ENCODE data around the gene GFRA1.

The GFRA1 gene

GRCh38 chr10:116121640-116122525 lies 151.1 kb downstream of the GFRA1 start:
- no peak for DNase-seq

DNA sequence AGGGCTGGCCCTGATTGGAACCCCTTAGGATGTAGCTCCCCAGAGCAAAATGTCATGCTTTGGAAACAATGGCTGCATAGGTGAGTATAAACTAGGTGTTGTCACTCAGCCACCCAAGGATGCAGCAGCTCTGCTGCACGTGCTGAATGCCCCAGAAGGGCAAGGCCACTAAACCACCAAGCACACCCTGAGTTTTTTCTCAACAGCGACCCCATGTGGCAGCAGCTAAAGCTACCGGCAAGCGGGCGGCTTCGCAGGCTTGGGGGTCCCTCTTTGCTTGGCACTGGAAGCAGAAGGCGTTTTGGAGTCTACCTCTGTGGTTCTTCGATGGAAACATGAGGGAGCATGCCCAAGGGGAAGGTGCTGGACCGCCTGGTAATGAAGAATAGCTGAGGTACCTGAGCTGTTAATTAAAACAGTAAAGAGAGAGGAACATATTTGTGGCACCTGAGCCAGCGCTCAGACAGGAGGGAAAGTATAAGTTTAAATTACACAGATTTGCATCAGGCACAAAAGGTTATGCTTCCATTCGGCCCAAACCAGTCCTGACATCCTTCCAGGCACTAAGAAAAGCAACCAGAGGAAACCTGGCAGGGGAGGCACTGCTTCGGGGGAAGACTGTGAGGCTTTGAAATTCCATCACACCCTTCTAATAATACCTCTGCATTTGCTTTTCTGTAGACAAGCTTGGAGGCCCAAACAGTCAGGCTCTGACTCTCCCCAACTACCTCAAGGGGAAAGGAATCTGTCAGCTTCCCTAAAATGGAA lies 152.1 kb downstream of the GFRA1 start:
- DNase-seq, result no peak

GRCh38 chr10:116118847-116119246 lies 154.2 kb downstream of the GFRA1 start:
- no peak for DNase-seq

DNA sequence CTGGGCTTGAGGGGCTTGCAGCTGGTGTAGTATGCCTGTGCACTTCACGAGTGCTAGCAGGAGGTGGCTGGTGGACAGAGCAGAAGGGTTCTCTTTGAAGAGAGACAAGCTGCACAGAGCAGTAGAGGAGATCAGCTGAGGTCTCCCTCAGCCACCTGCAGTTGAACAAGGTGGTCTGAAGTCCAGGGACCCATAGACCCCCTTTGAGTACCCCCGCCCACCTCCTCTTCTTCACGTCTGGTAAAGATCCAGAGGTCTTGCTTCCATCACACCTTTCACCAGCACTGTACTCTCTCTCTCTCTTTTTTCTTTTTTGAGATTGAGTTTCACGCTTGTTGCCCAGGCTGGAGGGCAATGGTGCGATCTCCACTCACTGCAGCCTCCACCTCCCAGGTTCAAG lies 157.2 kb downstream of the GFRA1 start:
- no peak for DNase-seq

- DNase-seq, result no peak
Observed at GRCh38 chr10:116115036-116115641, 157.9 kb downstream of the GFRA1 start.

- DNase-seq, result no peak
Observed at GRCh38 chr10:116113721-116114501, 159.1 kb downstream of the GFRA1 start.

DNA sequence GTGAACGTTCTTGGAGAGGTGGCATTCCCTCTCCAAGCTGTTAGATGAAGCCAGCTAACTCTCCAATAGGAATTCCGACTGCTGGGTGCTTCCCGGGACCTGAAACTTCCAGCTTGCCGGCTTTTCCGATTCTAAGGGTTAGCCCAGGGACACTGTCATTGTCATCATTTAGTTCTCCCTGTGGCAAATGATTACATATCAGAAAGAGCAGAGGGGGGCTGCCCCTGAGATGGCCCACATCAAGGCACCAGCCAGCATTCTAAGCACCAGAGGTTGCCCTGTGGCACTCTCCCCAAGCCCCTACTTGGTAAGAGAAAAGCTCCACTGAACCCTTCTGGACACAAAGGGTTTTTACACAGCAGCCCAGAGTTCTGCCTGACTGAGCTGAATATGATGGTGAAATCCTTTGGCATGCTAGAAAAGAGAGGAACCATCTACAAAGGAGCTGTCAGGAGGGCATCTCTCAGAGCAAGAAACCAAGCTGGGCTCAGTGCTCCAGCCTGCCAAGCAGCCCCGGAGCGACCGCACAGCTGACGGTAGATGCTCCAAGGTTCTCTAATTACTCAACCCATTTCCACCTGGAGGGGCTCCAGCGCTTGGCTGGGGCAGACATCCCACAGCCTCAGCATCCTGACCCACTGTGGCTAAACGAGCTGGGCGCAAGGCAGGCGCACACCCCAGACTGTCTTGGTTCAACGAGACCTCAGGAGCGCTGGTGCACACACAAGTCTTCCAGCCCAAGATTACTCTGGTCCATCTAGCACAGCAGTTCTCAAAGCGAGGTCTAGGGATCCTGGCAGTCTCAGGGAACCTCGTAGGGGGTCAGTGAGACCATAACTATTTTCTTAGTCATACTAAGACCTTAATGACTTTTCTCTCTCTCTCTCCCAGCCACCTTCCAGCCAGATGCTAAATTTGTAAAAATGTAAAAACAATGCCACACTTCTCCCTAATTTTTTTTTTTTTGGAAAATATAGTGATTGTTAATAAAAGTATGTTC lies 160.5 kb downstream of the GFRA1 start:
- no peak for DNase-seq

GRCh38 chr10:116111483-116112095 lies 161.4 kb downstream of the GFRA1 start:
- DNase-seq, result no peak

DNA sequence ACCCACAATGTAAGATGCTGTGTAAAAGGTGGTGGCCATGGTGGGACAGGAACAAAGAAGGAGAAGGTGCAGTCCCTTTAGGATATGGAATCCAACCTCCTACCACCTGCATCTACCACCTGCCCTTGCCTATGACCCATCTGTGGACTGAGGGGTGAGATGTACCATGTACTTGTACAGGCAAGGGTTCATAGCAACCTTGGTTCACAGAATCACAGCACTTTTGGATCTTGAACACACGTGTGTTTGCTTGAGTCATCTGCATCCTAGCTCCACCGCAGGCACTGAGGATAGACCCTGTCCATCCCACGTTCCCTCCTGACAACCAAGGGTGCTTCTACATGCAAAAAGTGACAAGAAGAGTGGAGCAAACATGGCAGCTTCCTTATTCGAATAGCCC lies 162.3 kb downstream of the GFRA1 start:
- DNase-seq, result no peak

DNA sequence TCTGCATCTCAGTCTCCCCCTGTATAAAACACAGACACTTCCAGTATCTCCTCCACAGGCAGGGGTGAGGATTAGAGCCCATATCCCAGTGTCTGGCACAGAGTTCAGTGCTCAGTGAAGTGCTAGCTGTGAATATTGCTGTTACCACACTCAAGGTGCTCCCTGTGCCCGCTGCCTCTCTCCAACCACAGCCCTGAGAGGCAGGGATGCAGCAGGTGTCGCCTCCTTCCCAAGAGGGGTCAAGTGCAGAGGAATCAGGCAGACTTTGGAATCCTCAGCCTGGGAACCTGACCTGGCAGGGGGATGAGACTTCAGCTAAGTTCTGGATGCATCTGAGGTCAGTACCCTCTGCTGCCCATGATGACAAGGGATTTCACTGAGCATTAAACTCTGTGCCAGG lies 163.1 kb downstream of the GFRA1 start:
- no peak for DNase-seq

DNA sequence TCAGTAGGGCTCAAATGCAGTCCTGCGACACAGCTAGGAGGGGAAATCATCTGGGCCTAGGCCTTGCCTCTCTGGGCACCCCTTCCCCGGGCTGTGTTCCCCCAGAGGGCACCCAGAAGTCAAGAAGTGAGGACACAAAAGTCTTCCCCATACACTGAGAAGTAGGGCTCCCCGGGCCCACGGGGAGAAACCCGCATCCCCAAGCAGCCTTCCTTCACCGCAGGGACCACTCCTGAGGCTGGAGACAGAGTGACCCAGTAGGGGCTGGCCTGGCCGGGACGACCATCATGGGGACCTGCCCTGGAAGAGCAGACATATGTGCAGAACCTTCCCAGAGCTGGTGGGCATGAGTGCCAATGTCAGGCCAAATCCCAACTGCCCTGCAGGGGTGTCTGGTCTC lies 163.5 kb downstream of the GFRA1 start:
- DNase-seq, result no peak

GRCh38 chr10:116108095-116108494 lies 164.9 kb downstream of the GFRA1 start:
- DNase-seq, result no peak

DNA sequence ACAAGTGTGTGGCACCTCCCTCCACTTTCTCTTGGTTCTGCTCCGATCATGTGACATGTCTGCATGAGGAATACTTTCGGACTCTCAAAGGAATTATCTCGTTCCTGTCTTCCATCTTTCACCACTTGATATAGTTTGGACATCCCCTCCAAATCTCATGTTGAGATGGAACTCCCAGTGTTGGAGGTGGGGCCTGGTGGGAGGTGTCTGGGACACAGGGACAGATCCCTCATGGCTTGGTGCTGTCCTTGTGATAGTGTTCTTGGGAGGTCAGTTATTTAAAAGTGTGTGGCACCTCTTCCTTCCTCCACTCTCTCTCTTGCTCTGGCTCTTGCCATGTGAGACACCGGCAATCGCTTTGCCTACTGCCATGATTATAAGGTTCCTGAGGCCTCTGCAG lies 166.4 kb downstream of the GFRA1 start:
- no peak for DNase-seq

DNA sequence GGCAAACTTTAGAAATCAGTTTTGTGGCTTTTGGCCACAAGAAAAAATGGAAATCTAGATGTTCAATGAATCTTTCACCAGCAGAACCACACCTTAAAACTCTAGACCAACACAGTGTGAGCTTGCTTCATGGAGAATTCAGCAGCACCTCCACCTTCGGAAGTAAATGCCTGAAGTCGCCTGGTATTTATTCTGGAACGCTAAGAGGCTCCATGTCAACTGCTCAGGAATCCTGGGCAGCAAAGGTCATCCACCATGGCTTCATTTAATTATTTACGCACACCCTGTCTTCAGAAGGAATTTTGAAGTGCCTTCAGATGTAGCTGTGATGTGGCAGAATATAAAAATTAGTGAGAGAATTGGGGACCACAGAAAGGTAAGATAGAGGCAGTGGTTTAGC lies 167.7 kb downstream of the GFRA1 start:
- no peak for DNase-seq

DNA sequence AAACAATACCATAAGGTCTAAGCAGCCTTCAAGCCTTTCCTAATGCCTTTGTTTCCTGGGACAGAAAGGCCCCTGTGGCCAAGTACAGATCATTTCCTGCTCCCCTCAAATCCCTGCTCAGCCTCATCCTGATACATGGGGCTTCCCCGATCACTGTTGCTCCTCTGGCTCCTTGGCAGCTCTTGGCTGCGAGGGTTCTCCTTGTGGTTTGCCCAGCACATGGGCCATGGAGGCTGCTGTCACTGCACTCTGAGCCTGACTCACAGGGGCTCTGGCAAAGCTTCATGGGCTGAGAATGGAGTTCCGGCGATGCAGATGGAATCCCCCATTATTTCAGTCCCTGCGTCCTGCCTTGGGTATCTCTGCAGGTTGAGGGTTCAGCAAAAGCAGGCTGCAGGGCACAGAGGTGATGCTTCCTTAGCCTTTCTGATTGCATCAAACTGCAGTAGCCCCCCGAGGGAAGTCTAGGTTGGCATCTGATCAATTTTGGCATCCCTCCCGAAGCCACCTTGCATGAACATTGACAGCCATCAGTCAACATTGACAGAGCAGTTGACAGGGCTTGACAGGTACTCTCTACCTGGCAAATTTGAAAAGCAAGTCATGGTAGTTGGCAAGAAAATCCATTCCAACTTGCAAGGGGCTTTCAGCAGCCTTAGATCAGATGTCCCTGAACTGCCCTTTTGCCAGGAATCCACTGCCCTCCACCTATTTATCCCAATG lies 168.6 kb downstream of the GFRA1 start:
- DNase-seq, result no peak

DNA sequence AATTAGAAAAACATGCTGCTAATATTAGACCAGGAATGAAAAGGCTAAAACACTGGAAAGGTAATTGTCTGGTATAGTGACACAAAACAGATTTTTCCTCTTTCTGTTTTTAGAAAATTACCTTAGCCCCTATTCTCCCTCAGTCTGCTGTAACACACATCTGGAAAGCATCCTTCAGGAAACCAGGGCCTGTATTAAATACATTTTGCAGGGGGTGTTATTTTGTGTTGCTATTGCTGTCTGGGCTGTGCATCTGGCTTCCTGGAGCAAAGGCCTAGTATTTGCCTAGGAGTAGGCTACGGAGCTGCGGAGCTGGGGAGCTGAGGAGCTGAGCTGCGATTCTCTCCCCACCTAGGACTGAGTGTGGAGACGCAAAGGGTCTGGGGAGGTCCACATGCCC lies 169.3 kb downstream of the GFRA1 start:
- no peak for DNase-seq

- no peak for DNase-seq
Observed at GRCh38 chr10:116101616-116102315, 171.2 kb downstream of the GFRA1 start.

- DNase-seq, result no peak
Observed at GRCh38 chr10:116100984-116101383, 172.0 kb downstream of the GFRA1 start.

GRCh38 chr10:116099023-116099420 lies 174.0 kb downstream of the GFRA1 start:
- no peak for DNase-seq

All from activated naive CD4-positive, alpha-beta T cell treated with Interleukin-2 at 50 U/mL for 16 hours (primary cell).